Vagina (tissue), 2 donors: Measurements from ENCODE around the gene NR3C2. TPM values are rescaled to one million over a fixed set of nuclear protein-coding genes. Genes with fewer than 3 reads are reported as not detected.

Experiments
- DNase-seq, 2 donors: peaks; one replicate each; pipeline ENCODE4 v3.0.0-alpha.2; 2017; ENCODE audit errors: extremely low spot score in 2 of 2
- H3K27ac ChIP-seq: fragments of 200-600 bp; sonication (generic); one replicate; pipeline ENCODE4 v1.5.1; 2019
- H3K27me3 ChIP-seq: fragments of 200-600 bp; sonication (generic); one replicate; pipeline ENCODE4 v1.5.1; 2019
- H3K36me3 ChIP-seq, 2 donors: fragments of 200-600 bp; sonication (generic); one replicate each; pipeline ENCODE4 v1.5.1; 2017 to 2019
- H3K4me1 ChIP-seq: fragments of 200-600 bp; sonication (generic); one replicate; pipeline ENCODE4 v1.5.1; 2019
- H3K4me3 ChIP-seq, 2 donors: fragments of 200-600 bp; sonication (generic); 1 replicate in 1 of 2; 2 replicates in 1 of 2; pipeline ENCODE4 v1.5.1; 2016 to 2019
- H3K9me3 ChIP-seq: fragments of 200-600 bp; sonication (generic); one replicate; pipeline ENCODE4 v1.5.1; 2019
- CTCF ChIP-seq, 3 experiments: fragments of 450-650 bp in 2 of 3; fragments of 200-600 bp in 1 of 3; sonication (generic) in 1 of 3; IDR thresholded peaks; one replicate each; pipeline ENCODE4 v1.5.1; 2017 to 2019; ENCODE audit warnings: antibody characterized with exemption in 3 of 3, mild to moderate bottlenecking in 2 of 3, moderate library complexity in 2 of 3
- POLR2A ChIP-seq, 2 donors: fragments of 450-650 bp; IDR thresholded peaks; one replicate each; pipeline ENCODE4 v1.6.1; 2017; ENCODE audit warnings: antibody characterized with exemption in 2 of 2, mild to moderate bottlenecking in 2 of 2, moderate library complexity in 2 of 2
- POLR2AphosphoS5 ChIP-seq, 2 donors: sonication (generic); formaldehyde crosslinking; IDR thresholded peaks; one replicate each; pipeline ENCODE4 v1.9.0; 2017; ENCODE audit warnings: antibody characterized with exemption in 2 of 2, mild to moderate bottlenecking in 2 of 2, low read depth in 1 of 2; ENCODE audit not compliant: insufficient read depth in 1 of 2
- intact Hi-C: fragments of 100-400 bp; cut with DNase I; formaldehyde crosslinking; loops from one replicate; pipeline ENCODE4 v1.15.1; 2023
- total RNA-seq: library from RNA; depleted of rRNA; stranded (reverse); fragments of >200 nt; gene quantifications from one replicate; pipeline ENCODE4 v1.2.3, GENCODE V29; 2016

NR3C2 gene
- total RNA-seq, 1 donor from 2014 or later, result 9.6 TPM

- no peak for TF ChIP-seq POLR2AphosphoS5 (IDR thresholded peaks at IDR 0.05; ENCODE audit: insufficient read depth in 1 of 2, low read depth in 1 of 2)
- TF ChIP-seq CTCF (IDR thresholded peaks at IDR 0.05), result no peak
- no peak for TF ChIP-seq POLR2A (IDR thresholded peaks at IDR 0.05)
- no peak for DNase-seq
- Histone ChIP-seq H3K27ac (no peak overlapping the region), H3K4me1 (no peaks in the 10 kb centered on the region), H3K9me3 (no peaks in the 10 kb centered on the region), H3K36me3 (no peaks in the 10 kb centered on the region), H3K27me3 (no peaks in the 10 kb centered on the region), H3K4me3 (no peak overlapping the region)
- intact Hi-C loops, result no loop called here
Measured at GRCh38 chr4:148405161-148405893, 36.9 kb downstream of the NR3C2 start.

- DNase-seq, result no peak
- Histone ChIP-seq H3K27ac (no peak overlapping the region), H3K4me3 (no peak overlapping the region), H3K27me3 (no peaks in the 10 kb centered on the region), H3K4me1 (peaks cover 5% of the 10 kb centered on the region), H3K9me3 (no peaks in the 10 kb centered on the region), H3K36me3 (no peaks in the 10 kb centered on the region)
- no peak for TF ChIP-seq POLR2A (IDR thresholded peaks at IDR 0.05)
- TF ChIP-seq POLR2AphosphoS5 (IDR thresholded peaks at IDR 0.05; ENCODE audit: insufficient read depth in 1 of 2, low read depth in 1 of 2), result no peak
- no peak for TF ChIP-seq CTCF (IDR thresholded peaks at IDR 0.05)
- intact Hi-C loops, result no loop called here
Measured at GRCh38 chr4:148398988-148399387, 43.2 kb downstream of the NR3C2 start.

GRCh38 chr4:148397771-148398170 is 44.4 kb downstream of the NR3C2 start:
- intact Hi-C loops, result no loop called here
- DNase-seq, result no peak
- Histone ChIP-seq H3K9me3 (no peaks in the 10 kb centered on the region), H3K36me3 (no peaks in the 10 kb centered on the region), H3K4me1 (peaks cover 5% of the 10 kb centered on the region), H3K27ac (no peak overlapping the region), H3K27me3 (no peaks in the 10 kb centered on the region), H3K4me3 (no peak overlapping the region)
- no peak for TF ChIP-seq POLR2AphosphoS5 (IDR thresholded peaks at IDR 0.05; ENCODE audit: insufficient read depth in 1 of 2, low read depth in 1 of 2)
- no peak for TF ChIP-seq CTCF (IDR thresholded peaks at IDR 0.05)
- TF ChIP-seq POLR2A (IDR thresholded peaks at IDR 0.05), result no peak

GRCh38 chr4:148396986-148397673 is 45.1 kb downstream of the NR3C2 start:
- Histone ChIP-seq H3K27me3 (no peaks in the 10 kb centered on the region), H3K36me3 (no peaks in the 10 kb centered on the region), H3K4me1 (peaks cover 5% of the 10 kb centered on the region), H3K4me3 (no peak overlapping the region), H3K27ac (no peak overlapping the region), H3K9me3 (no peaks in the 10 kb centered on the region)
- DNase-seq, result no peak
- TF ChIP-seq CTCF (IDR thresholded peaks at IDR 0.05) (no peak), POLR2A (IDR thresholded peaks at IDR 0.05) (no peak), POLR2AphosphoS5 (IDR thresholded peaks at IDR 0.05; ENCODE audit: insufficient read depth in 1 of 2, low read depth in 1 of 2) (no peak)
- intact Hi-C loops, result no loop called here

- Histone ChIP-seq H3K4me1 (peaks cover 5% of the 10 kb centered on the region), H3K36me3 (no peaks in the 10 kb centered on the region), H3K4me3 (no peak overlapping the region), H3K27ac (no peak overlapping the region), H3K27me3 (no peaks in the 10 kb centered on the region), H3K9me3 (no peaks in the 10 kb centered on the region)
- TF ChIP-seq POLR2A (IDR thresholded peaks at IDR 0.05) (no peak), POLR2AphosphoS5 (IDR thresholded peaks at IDR 0.05; ENCODE audit: insufficient read depth in 1 of 2, low read depth in 1 of 2) (no peak), CTCF (IDR thresholded peaks at IDR 0.05) (no peak)
- DNase-seq, result no peak
- intact Hi-C loops, result no loop called here
Measured at GRCh38 chr4:148395771-148396170, 46.4 kb downstream of the NR3C2 start.
